Stimulated activated CD4-positive, alpha-beta T cell treated with anti-CD3 and anti-CD28 coated beads, Interleukin-2, amount 100 ng/mL, for 48 hours (primary cell): ENCODE data around the gene PTPN2.
"Not testable (repeated sequence)": the region's sequence is repeated elsewhere in the genome, so short reads cannot be mapped to it uniquely, and the experiment has no call there.

ENCODE experiments used
- DNase-seq, 2 donors: peaks; one replicate each; pipeline ENCODE4 v3.0.0-alpha.2; 2020

PTPN2 gene

GRCh38 chr18:12821408-12821807 lies 62.6 kb downstream of the PTPN2 start:
- DNase-seq: no peak

GRCh38 chr18:12820506-12820905 lies 63.5 kb downstream of the PTPN2 start:
- no peak for DNase-seq

GRCh38 chr18:12819841-12820240 lies 64.2 kb downstream of the PTPN2 start:
- DNase-seq: no peak

GRCh38 chr18:12819322-12819721 lies 64.7 kb downstream of the PTPN2 start:
- no peak for DNase-seq

- DNase-seq: no peak
These were observed 65.8 kb downstream of the PTPN2 start for GRCh38 chr18:12818243-12818642.

- DNase-seq: no peak
These were observed 67.6 kb downstream of the PTPN2 start for GRCh38 chr18:12816451-12816850.

- DNase-seq: no peak
These were observed 72.7 kb downstream of the PTPN2 start for GRCh38 chr18:12811191-12811950.

GRCh38 chr18:12803069-12803936 lies 80.7 kb downstream of the PTPN2 start:
- DNase-seq: no peak

- no peak for DNase-seq
These were observed 81.5 kb downstream of the PTPN2 start for GRCh38 chr18:12802538-12802937.

- DNase-seq: no peak
These were observed 87.6 kb downstream of the PTPN2 start for GRCh38 chr18:12796448-12796847.

GRCh38 chr18:12791610-12792009 lies 92.4 kb downstream of the PTPN2 start:
- no peak for DNase-seq

GRCh38 chr18:12786669-12787068 lies 97.4 kb downstream of the PTPN2 start:
- no peak for DNase-seq

- no peak for DNase-seq
These were observed 100.5 kb downstream of the PTPN2 start for GRCh38 chr18:12783524-12783923.

GRCh38 chr18:12782521-12782920 lies 101.5 kb downstream of the PTPN2 start:
- DNase-seq: no peak

GRCh38 chr18:12779456-12779855 lies 104.6 kb downstream of the PTPN2 start:
- DNase-seq: no peak

GRCh38 chr18:12779043-12779442 lies 105.0 kb downstream of the PTPN2 start:
- DNase-seq: no peak

GRCh38 chr18:12777500-12777944 lies 106.5 kb downstream of the PTPN2 start:
- no peak for DNase-seq

- no peak for DNase-seq
These were observed 107.1 kb downstream of the PTPN2 start for GRCh38 chr18:12776821-12777471.

- not testable (repeated sequence) for DNase-seq
These were observed 107.6 kb downstream of the PTPN2 start for GRCh38 chr18:12776415-12776814.

- DNase-seq: no peak
These were observed 109.1 kb downstream of the PTPN2 start for GRCh38 chr18:12774982-12775381.

- no peak for DNase-seq
These were observed 110.7 kb downstream of the PTPN2 start for GRCh38 chr18:12773369-12773768.

- no peak for DNase-seq
These were observed 111.9 kb downstream of the PTPN2 start for GRCh38 chr18:12772111-12772510.

GRCh38 chr18:12770469-12771219 lies 113.4 kb downstream of the PTPN2 start:
- DNase-seq: no peak
